Keratinocyte (primary cell): ENCODE measurements around the gene ECHDC3. TPM values are rescaled to one million over a fixed set of nuclear protein-coding genes. Genes with fewer than 3 reads are reported as not detected.

ENCODE experiments used
- DNase-seq: peaks from one replicate; pipeline ENCODE4 v3.0.0-alpha.2; 2011; ENCODE audit warnings: low read depth, missing footprints, low spot score
- FAIRE-seq: peaks from 2 replicates; lab custom pipeline; 2011; peaks lifted over from hg19 to GRCh38; lab: Jason Lieb, UNC
- H2AFZ ChIP-seq: 2 replicates; pipeline ENCODE4 v1.6.0; 2012; ENCODE audit warnings: low read length, control low read depth, inconsistent platforms; ENCODE audit not compliant: control insufficient read depth
- H3K27ac ChIP-seq: 2 replicates; pipeline ENCODE4 v1.5.1; 2011; ENCODE audit warnings: low read length; ENCODE audit not compliant: control insufficient read depth, insufficient read depth
- H3K27me3 ChIP-seq: 3 replicates; pipeline ENCODE4 v1.6.0; 2011; ENCODE audit warnings: low read length; ENCODE audit not compliant: control insufficient read depth, insufficient read depth; ENCODE audit errors: extremely low read depth
- H3K36me3 ChIP-seq, 2 experiments: 2 replicates in 1 of 2; 3 replicates in 1 of 2; pipeline ENCODE4 v1.5.1; 2011; ENCODE audit warnings: low read length in 2 of 2, mild to moderate bottlenecking in 1 of 2; ENCODE audit not compliant: control insufficient read depth in 2 of 2, insufficient read depth in 2 of 2; ENCODE audit errors: extremely low read depth in 1 of 2
- H3K4me1 ChIP-seq: 3 replicates; pipeline ENCODE4 v1.5.1; 2011; ENCODE audit warnings: low read length; ENCODE audit not compliant: control insufficient read depth, insufficient read depth; ENCODE audit errors: extremely low read depth
- H3K4me2 ChIP-seq: 3 replicates; pipeline ENCODE4 v1.6.0; 2011; ENCODE audit warnings: low read depth, low read length; ENCODE audit not compliant: control insufficient read depth, insufficient read depth; ENCODE audit errors: extremely low read depth
- H3K4me3 ChIP-seq, 3 experiments: fragments of 200-600 bp in 1 of 3; sonication (generic) in 1 of 3; 2 replicates in 2 of 3; 3 replicates in 1 of 3; pipeline ENCODE4 v1.5.1; 2011 to 2016; ENCODE audit warnings: low read length in 3 of 3, mild to moderate bottlenecking in 3 of 3, control low read depth in 2 of 3, inconsistent platforms in 1 of 3, low read depth in 1 of 3, mixed read lengths in 1 of 3, mixed run types in 1 of 3, moderate library complexity in 1 of 3; ENCODE audit not compliant: control insufficient read depth in 2 of 3, insufficient read depth in 2 of 3; ENCODE audit errors: extremely low read depth in 1 of 3
- H3K79me2 ChIP-seq: 2 replicates; pipeline ENCODE4 v1.6.0; 2012; ENCODE audit warnings: low read length; ENCODE audit not compliant: control insufficient read depth, insufficient read depth
- H3K9ac ChIP-seq: 3 replicates; pipeline ENCODE4 v1.6.0; 2011; ENCODE audit warnings: low read length; ENCODE audit not compliant: control insufficient read depth, insufficient read depth; ENCODE audit errors: extremely low read depth
- H3K9me1 ChIP-seq: 3 replicates; pipeline ENCODE4 v1.6.0; 2011; ENCODE audit warnings: low read length; ENCODE audit not compliant: control insufficient read depth, insufficient read depth; ENCODE audit errors: extremely low read depth
- H3K9me3 ChIP-seq: 2 replicates; pipeline ENCODE4 v1.5.1; 2012; ENCODE audit warnings: low read depth, low read length; ENCODE audit not compliant: control insufficient read depth
- H4K20me1 ChIP-seq: 3 replicates; pipeline ENCODE4 v1.6.0; 2011; ENCODE audit warnings: low read length; ENCODE audit not compliant: control insufficient read depth, insufficient read depth; ENCODE audit errors: extremely low read depth
- CTCF ChIP-seq, 3 experiments: IDR thresholded peaks in 1 of 3; conservative IDR thresholded peaks in 1 of 3; optimal IDR thresholded peaks in 1 of 3; 2 replicates in 2 of 3; 3 replicates in 1 of 3; pipeline versions ENCODE3 to v1.5.1; 2011; ENCODE audit warnings: low read length in 3 of 3, mild to moderate bottlenecking in 3 of 3, moderate library complexity in 2 of 3, control low read depth in 1 of 3, inconsistent platforms in 1 of 3; ENCODE audit not compliant: insufficient read depth in 2 of 3; ENCODE audit errors: extremely low read depth in 1 of 3
- EZH2 ChIP-seq: IDR thresholded peaks from one replicate; pipeline ENCODE4 v1.6.1; 2012; ENCODE audit warnings: inconsistent platforms, mild to moderate bottlenecking, low read length, moderate library complexity
- dilution Hi-C: fragments of 300-500 bp; cut with MboI; formaldehyde crosslinking; loops from one replicate; pipeline ENCODE4 v1.7.0; 2020; ENCODE audit warnings: low sequenced_read_pairs; ENCODE audit not compliant: extremely low pct_ligation_motif_present
- polyA plus RNA-seq, 5 experiments: library from polyadenylated mRNA; depleted of rRNA in 3 of 5; stranded (reverse) in 3 of 5; stranded (forward) in 1 of 5; unstranded in 1 of 5; fragments of >200 nt; gene quantifications; 1 replicate in 1 of 5; 2 replicates in 3 of 5; 3 replicates in 1 of 5; pipeline versions ENCODE4 v1.2.1 to v1.2.3, GENCODE V29; 2011 to 2012; ENCODE audit warnings: missing spikeins in 2 of 5, low read depth in 1 of 5, low replicate concordance in 1 of 5

ECHDC3 gene
- polyA plus RNA-seq, 1 donor (not counting 4 experiments of a cell fraction or from before 2014, with no cell fraction given): 3.5 TPM

- no peaks in the 10 kb centered on the region for H3K9me3 ChIP-seq
- H3K36me3 ChIP-seq: no peaks in the 10 kb centered on the region
- H3K4me1 ChIP-seq: no peaks in the 10 kb centered on the region
- H3K4me3 ChIP-seq: no peak overlapping the region
- H3K9me1 ChIP-seq: no peaks in the 10 kb centered on the region
- DNase-seq: no peak
- FAIRE-seq: no peak
- no peak for TF ChIP-seq EZH2
- no peak for TF ChIP-seq CTCF (optimal IDR thresholded peaks at IDR 0.05 in 1 of 3, IDR thresholded peaks at IDR 0.05 in 1 of 3, conservative IDR thresholded peaks at IDR 0.05 in 1 of 3; ENCODE audit: extremely low read depth in 1 of 3, insufficient read depth in 2 of 3, low read length in 3 of 3)
- dilution Hi-C loops: no loop called here
- no peak overlapping the region for H3K9ac ChIP-seq
- H3K79me2 ChIP-seq: no peaks in the 10 kb centered on the region
- no peak overlapping the region for H2AFZ ChIP-seq
- H4K20me1 ChIP-seq: no peaks in the 10 kb centered on the region
- H3K27me3 ChIP-seq: no peaks in the 10 kb centered on the region
- H3K4me2 ChIP-seq: no peak overlapping the region
- H3K27ac ChIP-seq: no peak overlapping the region
Measured at GRCh38 chr10:11740907-11741306, 1.3 kb upstream of the ECHDC3 start.

- FAIRE-seq: no peak
- H3K9ac ChIP-seq: peak overlapping the region; percentile 26
- peak overlapping the region; percentile 83 for H3K4me2 ChIP-seq
- TF ChIP-seq CTCF (optimal IDR thresholded peaks at IDR 0.05 in 1 of 3, IDR thresholded peaks at IDR 0.05 in 1 of 3, conservative IDR thresholded peaks at IDR 0.05 in 1 of 3; ENCODE audit: extremely low read depth in 1 of 3, insufficient read depth in 2 of 3, low read length in 3 of 3) (no peak), EZH2 (no peak)
- no peaks in the 10 kb centered on the region for H4K20me1 ChIP-seq
- no peaks in the 10 kb centered on the region for H3K79me2 ChIP-seq
- no peaks in the 10 kb centered on the region for H3K27me3 ChIP-seq
- no peak overlapping the region for H3K27ac ChIP-seq
- DNase-seq: no peak
- H3K36me3 ChIP-seq: no peaks in the 10 kb centered on the region
- dilution Hi-C loops: no loop called here
- H3K9me3 ChIP-seq: no peaks in the 10 kb centered on the region
- peak overlapping the region; percentile 78 for H2AFZ ChIP-seq
- H3K4me3 ChIP-seq: peak overlapping the region; percentile 7 to 60 (median 30)
- H3K4me1 ChIP-seq: no peaks in the 10 kb centered on the region
- H3K9me1 ChIP-seq: no peaks in the 10 kb centered on the region
Measured at GRCh38 chr10:11741608-11742007, 574 bp upstream of the ECHDC3 start.
